Activated gamma-delta T cell (primary cell): ENCODE data around the gene CCDC57.
"Not testable (repeated sequence)": the region's sequence is repeated elsewhere in the genome, so short reads cannot be mapped to it uniquely, and the experiment has no call there.

Experiments
- DNase-seq: peaks from one replicate; lab custom pipeline; 2025; lab: John Stamatoyannopoulos, UW
- total RNA-seq, 2 donors: gene quantifications; one replicate each; lab custom pipeline; 2026; lab: John Stamatoyannopoulos, UW

CCDC57 gene
- 90.9 to 110 reads per million in 2 donors for total RNA-seq

- peak; percentile 58 for DNase-seq
Measured at GRCh38 chr17:82212331-82213250, at the start of gene CCDC57. CCDC57 (minus strand) TSS chr17:82212842; CDS start chr17:82201944, 10,898 bp downstream.

GRCh38 chr17:82262344-82262743, 49.7 kb upstream of the CCDC57 start:
- DNase-seq = no peak

GRCh38 chr17:82259972-82260961, 47.6 kb upstream of the CCDC57 start:
- not testable (repeated sequence) for DNase-seq

GRCh38 chr17:82258555-82258954, 45.9 kb upstream of the CCDC57 start:
- no peak for DNase-seq

- DNase-seq = peak; percentile 66
Measured at GRCh38 chr17:82257473-82257872, 44.8 kb upstream of the CCDC57 start.

GRCh38 chr17:82256242-82256885, 43.7 kb upstream of the CCDC57 start:
- DNase-seq = no peak

GRCh38 chr17:82255402-82255972, 42.8 kb upstream of the CCDC57 start:
- no peak for DNase-seq

GRCh38 chr17:82254746-82255145, 42.1 kb upstream of the CCDC57 start:
- not testable (repeated sequence) for DNase-seq

GRCh38 chr17:82254096-82254495, 41.5 kb upstream of the CCDC57 start:
- DNase-seq = not testable (repeated sequence)

- DNase-seq = no peak
Measured at GRCh38 chr17:82253179-82253544, 40.5 kb upstream of the CCDC57 start.

- no peak for DNase-seq
Measured at GRCh38 chr17:82252511-82253178, 40.0 kb upstream of the CCDC57 start.

- DNase-seq = no peak
Measured at GRCh38 chr17:82250868-82251500, 38.3 kb upstream of the CCDC57 start.

GRCh38 chr17:82249896-82250581, 37.4 kb upstream of the CCDC57 start:
- no peak for DNase-seq

GRCh38 chr17:82248815-82249674, 36.4 kb upstream of the CCDC57 start:
- DNase-seq = no peak

- no peak for DNase-seq
Measured at GRCh38 chr17:82247856-82248671, 35.4 kb upstream of the CCDC57 start.

GRCh38 chr17:82247182-82247823, 34.7 kb upstream of the CCDC57 start:
- no peak for DNase-seq
